ENCODE measurements around the gene KCTD11. TPM values are rescaled to one million over a fixed set of nuclear protein-coding genes. Genes with fewer than 3 reads are reported as not detected.

The KCTD11 gene
- total RNA-seq, 1 experiment from 2014 or later = 5.4 TPM

- peaks cover 3 to 18% of the 10 kb centered on the region in 2 experiments; a peak in 2 of 4 replicates for H3K36me3 ChIP-seq (ENCODE audit: control insufficient read depth in 1 of 2, insufficient read depth in 2 of 2, low read length in 2 of 2)
- ChIA-PET POLR2A (interaction anchor here (1.6 kb wide), 1 partner anchor 8 kb away, joined by 3 read pairs; no protein-coding TSS in a partner anchor), CTCF (no interaction called here), RAD21 (ENCODE audit: low non-redundant PET in 1 of 2, low total read pairs in 2 of 2, uncharacterized antibody in 2 of 2, unreplicated experiment in 2 of 2) (no interaction called here)
- no peak overlapping the region for H3K4me3 ChIP-seq (replicated peaks in 1 of 2; ENCODE audit: low read depth in 1 of 2, low read length in 2 of 2)
- H3K9ac ChIP-seq (ENCODE audit: low read length) = no peak overlapping the region
- H3K9me2 ChIP-seq (ENCODE audit: insufficient read depth) = no peaks in the 10 kb centered on the region
- peaks cover 8 to 26% of the 10 kb centered on the region in 2 experiments; a peak in 3 of 4 replicates for H3K4me1 ChIP-seq (ENCODE audit: control insufficient read depth in 1 of 2, insufficient read depth in 2 of 2, low read length in 2 of 2)
- peaks cover 8% of the 10 kb centered on the region; the same call in 1 of the 2 replicates for H3K79me2 ChIP-seq (ENCODE audit: insufficient read depth, low read length)
- 0 out of 4 replicates have a peak, but pooled peaks cover 0 to 2% of the 10 kb centered on the region in 2 experiments for H3K9me3 ChIP-seq (ENCODE audit: control insufficient read depth in 1 of 2, insufficient read depth in 1 of 2, low read depth in 1 of 2, low read length in 2 of 2)
- TF ChIP-seq SIN3A (IDR thresholded peaks at IDR 0.05; ENCODE audit: low read depth) (no peak), ELF1 (IDR thresholded peaks at IDR 0.05; ENCODE audit: borderline replicate concordance, low read depth) (no peak), FOSL1 (IDR thresholded peaks at IDR 0.05; ENCODE audit: low read depth) (no peak), MAX (IDR thresholded peaks at IDR 0.05) (no peak), ZBTB33 (IDR thresholded peaks at IDR 0.05; ENCODE audit: extremely low read depth, insufficient replicate concordance, low read length) (no peak), ATF3 (IDR thresholded peaks at IDR 0.05) (no peak), EZH2 (IDR thresholded peaks at IDR 0.05) (no peak), REST (IDR thresholded peaks at IDR 0.05; ENCODE audit: low read depth) (no peak), ZNF274 (IDR thresholded peaks at IDR 0.05; ENCODE audit: low read depth, low read length) (no peak), RAD21 (IDR thresholded peaks at IDR 0.05; ENCODE audit: low read depth) (no peak), SRF (IDR thresholded peaks at IDR 0.05; ENCODE audit: low read depth) (no peak)
- BruUV-seq (replicated peaks) = no TSS peak
- no peak overlapping the region for H2AFZ ChIP-seq (ENCODE audit: low read depth, low read length, poor library complexity, severe bottlenecking)
- no peak for DNase-seq (ENCODE audit: low read depth, low spot score)
- no peaks in the 10 kb centered on the region for H4K20me1 ChIP-seq (ENCODE audit: insufficient read depth)
- H3K4me2 ChIP-seq (ENCODE audit: low read length) = no peak overlapping the region
- H3K27me3 ChIP-seq (ENCODE audit: insufficient read depth, low read length) = no peaks in the 10 kb centered on the region
- no peak overlapping the region for H3K27ac ChIP-seq (ENCODE audit: low read depth, low read length)
- ATAC-seq = no peak
- intact Hi-C loops (cut with micrococcal nuclease) = no loop called here
Measured at GRCh38 chr17:7384489-7385081, 32.6 kb downstream of the KCTD11 start.
